IPS-20b (cell line): ENCODE results near the gene PM20D2.

ENCODE experiments used
- H3K27ac ChIP-seq: one replicate; pipeline ENCODE4 v1.5.1; 2013; ENCODE audit warnings: low read length
- H3K27me3 ChIP-seq: 2 replicates; pipeline ENCODE4 v1.6.1; 2013; ENCODE audit warnings: mild to moderate bottlenecking, low read length, inconsistent platforms; ENCODE audit not compliant: insufficient read depth
- H3K36me3 ChIP-seq: 2 replicates; pipeline ENCODE4 v1.6.1; 2013; ENCODE audit warnings: low read depth, mild to moderate bottlenecking, inconsistent platforms, low read length, moderate library complexity; ENCODE audit not compliant: insufficient read depth
- H3K4me1 ChIP-seq: 2 replicates; pipeline ENCODE4 v1.6.1; 2013; ENCODE audit warnings: mild to moderate bottlenecking, control low read depth, inconsistent platforms, low read length, moderate library complexity; ENCODE audit not compliant: insufficient read depth
- H3K4me3 ChIP-seq: 2 replicates; pipeline ENCODE4 v1.5.1; 2013; ENCODE audit warnings: mild to moderate bottlenecking, low read length, inconsistent platforms
- H3K9ac ChIP-seq: 2 replicates; pipeline ENCODE4 v1.6.1; 2013; ENCODE audit warnings: low read depth, mild to moderate bottlenecking, inconsistent platforms, low read length, moderate library complexity
- H3K9me3 ChIP-seq: 2 replicates; pipeline ENCODE4 v1.6.1; 2013; ENCODE audit warnings: mild to moderate bottlenecking, low read depth, low read length, inconsistent platforms; ENCODE audit not compliant: insufficient read depth

The PM20D2 gene, protein sequence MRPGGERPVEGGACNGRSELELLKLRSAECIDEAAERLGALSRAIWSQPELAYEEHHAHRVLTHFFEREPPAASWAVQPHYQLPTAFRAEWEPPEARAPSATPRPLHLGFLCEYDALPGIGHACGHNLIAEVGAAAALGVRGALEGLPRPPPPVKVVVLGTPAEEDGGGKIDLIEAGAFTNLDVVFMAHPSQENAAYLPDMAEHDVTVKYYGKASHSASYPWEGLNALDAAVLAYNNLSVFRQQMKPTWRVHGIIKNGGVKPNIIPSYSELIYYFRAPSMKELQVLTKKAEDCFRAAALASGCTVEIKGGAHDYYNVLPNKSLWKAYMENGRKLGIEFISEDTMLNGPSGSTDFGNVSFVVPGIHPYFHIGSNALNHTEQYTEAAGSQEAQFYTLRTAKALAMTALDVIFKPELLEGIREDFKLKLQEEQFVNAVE

GRCh38 chr6:89145956-89146717 lies at the start of gene PM20D2:
TSS of gene PM20D2 (plus strand) at chr6:89146055. CDS start at chr6:89146145, 90 bp downstream.
- H3K36me3 ChIP-seq, result no peaks in the 10 kb centered on the region
- peaks cover 3% of the 10 kb centered on the region; the same call in 1 of the 2 replicates for H3K4me1 ChIP-seq
- H3K27me3 ChIP-seq, result peaks cover 57% of the 10 kb centered on the region
- H3K27ac ChIP-seq, result no peak within 1 kb of the TSS
- peak within 1 kb of the TSS; percentile 69 for H3K4me3 ChIP-seq
- no peaks in the 10 kb centered on the region for H3K9me3 ChIP-seq
- H3K9ac ChIP-seq, result peak within 1 kb of the TSS; percentile 37; the same call in 1 of the 2 replicates

GRCh38 chr6:89098461-89098860 lies 47.4 kb upstream of the PM20D2 start:
- Histone ChIP-seq H3K4me3 (no peak overlapping the region), H3K4me1 (no peaks in the 10 kb centered on the region), H3K36me3 (peaks cover 12% of the 10 kb centered on the region), H3K9ac (no peak overlapping the region), H3K9me3 (no peaks in the 10 kb centered on the region), H3K27me3 (no peaks in the 10 kb centered on the region), H3K27ac (no peak overlapping the region)

DNA sequence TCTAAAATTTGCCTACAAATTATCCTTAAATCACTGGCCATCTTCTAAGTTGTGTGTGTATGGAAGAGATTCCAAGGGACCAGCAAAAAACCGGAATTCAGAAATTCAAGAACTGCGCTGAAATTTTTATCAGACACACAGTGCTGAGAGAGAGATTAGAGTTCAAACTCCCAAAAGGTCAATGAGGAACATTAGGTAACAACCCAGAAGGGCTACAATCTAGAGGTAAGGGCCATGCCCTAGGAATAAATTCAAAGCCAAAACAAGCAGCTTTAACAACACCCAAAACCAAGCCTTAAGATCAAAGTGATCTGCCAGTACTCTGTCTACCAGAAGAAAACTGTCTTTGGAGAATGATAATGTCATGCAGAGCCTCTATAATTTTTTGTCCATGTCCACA lies 45.7 kb upstream of the PM20D2 start:
- Histone ChIP-seq H3K27ac (no peak overlapping the region), H3K4me1 (no peaks in the 10 kb centered on the region), H3K4me3 (no peak overlapping the region), H3K36me3 (peaks cover 22% of the 10 kb centered on the region), H3K9me3 (no peaks in the 10 kb centered on the region), H3K9ac (no peak overlapping the region), H3K27me3 (no peaks in the 10 kb centered on the region)

- Histone ChIP-seq H3K9ac (no peak overlapping the region), H3K9me3 (no peaks in the 10 kb centered on the region), H3K27me3 (no peaks in the 10 kb centered on the region), H3K4me3 (no peak overlapping the region), H3K4me1 (no peaks in the 10 kb centered on the region), H3K27ac (no peak overlapping the region), H3K36me3 (peaks cover 8% of the 10 kb centered on the region; the same call in 1 of the 2 replicates)
These were observed 35.6 kb upstream of the PM20D2 start for GRCh38 chr6:89110284-89110683.

- Histone ChIP-seq H3K9ac (no peak overlapping the region), H3K27ac (no peak overlapping the region), H3K4me1 (peaks cover 3% of the 10 kb centered on the region; the same call in 1 of the 2 replicates), H3K27me3 (peaks cover 12% of the 10 kb centered on the region), H3K9me3 (no peaks in the 10 kb centered on the region), H3K36me3 (no peaks in the 10 kb centered on the region), H3K4me3 (no peak overlapping the region)
These were observed 33.9 kb upstream of the PM20D2 start for GRCh38 chr6:89111933-89112332.

GRCh38 chr6:89116702-89117101 lies 29.2 kb upstream of the PM20D2 start:
- H3K9ac ChIP-seq, result peak overlapping the region; percentile 81; the same call in 1 of the 2 replicates
- H3K27me3 ChIP-seq, result peaks cover 42% of the 10 kb centered on the region
- peaks cover 4% of the 10 kb centered on the region; the same call in 1 of the 2 replicates for H3K4me1 ChIP-seq
- H3K4me3 ChIP-seq, result peak overlapping the region; percentile 95
- no peaks in the 10 kb centered on the region for H3K9me3 ChIP-seq
- H3K36me3 ChIP-seq, result no peaks in the 10 kb centered on the region
- no peak overlapping the region for H3K27ac ChIP-seq

DNA sequence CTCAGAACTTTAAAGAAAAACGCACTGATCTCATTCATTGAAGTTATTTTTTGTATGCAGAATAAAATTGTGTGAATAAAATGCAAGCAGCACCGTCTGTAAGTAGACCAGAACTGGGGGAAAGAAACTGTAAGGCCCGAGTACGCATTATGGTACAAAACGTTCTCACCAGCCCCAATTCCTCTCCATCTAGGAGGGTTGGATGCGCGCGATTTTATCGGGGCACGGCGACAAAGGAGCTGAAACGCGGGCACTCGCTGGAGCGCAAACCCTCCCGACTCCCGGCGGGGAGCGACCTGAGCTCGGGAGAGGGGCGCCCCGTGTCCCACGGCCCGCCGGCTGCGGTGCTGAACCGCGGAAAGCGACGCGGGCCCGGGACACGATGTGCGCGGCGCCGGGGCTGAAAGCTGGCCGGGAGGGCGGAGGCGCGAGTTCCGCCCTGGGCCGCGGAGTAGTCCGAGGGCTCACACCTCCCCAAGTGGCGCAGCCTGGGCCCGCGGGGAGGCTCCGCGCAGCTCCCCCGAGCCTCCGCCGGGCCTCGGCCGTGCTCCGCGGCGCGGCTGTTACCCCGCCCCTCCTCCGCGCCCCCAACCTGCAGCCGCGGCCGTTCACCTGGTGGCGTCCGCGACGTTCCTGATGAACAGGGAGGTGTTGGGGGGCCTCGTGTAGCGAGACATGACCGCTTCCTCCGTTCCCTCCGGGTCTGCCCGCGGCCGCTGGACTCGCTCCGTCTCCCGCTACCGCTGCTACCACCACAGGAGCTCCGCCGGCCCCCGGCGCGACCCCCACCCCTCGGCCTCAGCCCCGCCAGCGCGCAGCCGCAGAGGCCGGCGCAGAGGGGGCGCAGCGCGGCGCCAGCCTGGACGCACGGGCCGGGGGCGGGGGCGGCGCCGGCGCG lies 28.4 kb upstream of the PM20D2 start, which contains the start of gene SRSF12:
TSS of gene SRSF12 (minus strand) at position 861 of the 898 bp plus-strand sequence. CDS start at position 677, 184 bp downstream.
- H3K9me3 ChIP-seq, result no peaks in the 10 kb centered on the region
- H3K9ac ChIP-seq, result peak within 1 kb of the TSS; percentile 81; the same call in 1 of the 2 replicates

GRCh38 chr6:89118931-89119330 lies 26.9 kb upstream of the PM20D2 start:
- Histone ChIP-seq H3K27me3 (peaks cover 42% of the 10 kb centered on the region), H3K9ac (no peak overlapping the region), H3K4me3 (no peak overlapping the region), H3K27ac (no peak overlapping the region), H3K36me3 (no peaks in the 10 kb centered on the region), H3K9me3 (no peaks in the 10 kb centered on the region), H3K4me1 (peaks cover 4% of the 10 kb centered on the region; the same call in 1 of the 2 replicates)

More for the DNA sequence above, 28.4 kb upstream of the PM20D2 start, which contains the start of gene SRSF12:
- peaks cover 42% of the 10 kb centered on the region for H3K27me3 ChIP-seq
- H3K27ac ChIP-seq, result no peak within 1 kb of the TSS
- no peaks in the 10 kb centered on the region for H3K36me3 ChIP-seq
- peak within 1 kb of the TSS; percentile 95 for H3K4me3 ChIP-seq
- H3K4me1 ChIP-seq, result peaks cover 4% of the 10 kb centered on the region; the same call in 1 of the 2 replicates

- H3K9ac ChIP-seq, result no peak overlapping the region
- no peaks in the 10 kb centered on the region for H3K36me3 ChIP-seq
- H3K4me3 ChIP-seq, result no peak overlapping the region
- peaks cover 4% of the 10 kb centered on the region; the same call in 1 of the 2 replicates for H3K4me1 ChIP-seq
- no peak overlapping the region for H3K27ac ChIP-seq
- H3K9me3 ChIP-seq, result no peaks in the 10 kb centered on the region
- peaks cover 42% of the 10 kb centered on the region for H3K27me3 ChIP-seq
These were observed 25.5 kb upstream of the PM20D2 start for GRCh38 chr6:89120371-89120770.

DNA sequence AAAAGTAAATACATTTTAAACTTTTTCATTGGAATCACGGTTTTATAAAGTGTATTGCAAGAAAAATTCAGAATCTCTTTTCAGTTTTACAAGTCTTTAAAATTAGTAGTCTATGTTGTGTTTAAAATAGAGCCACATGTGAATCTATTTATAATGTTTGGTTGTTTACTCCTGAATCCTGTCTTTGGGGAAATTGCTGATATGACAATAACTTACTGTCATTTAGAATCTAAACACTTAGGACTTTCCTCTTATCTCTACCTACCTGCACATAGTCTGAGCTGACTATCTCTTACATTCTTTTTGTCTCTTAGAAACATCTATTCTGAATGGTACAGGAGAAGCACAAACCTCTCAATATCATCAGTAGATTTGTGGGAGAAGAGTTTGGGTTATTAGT lies 23.9 kb upstream of the PM20D2 start:
- Histone ChIP-seq H3K27ac (no peak overlapping the region), H3K9me3 (no peaks in the 10 kb centered on the region), H3K4me3 (no peak overlapping the region), H3K9ac (no peak overlapping the region), H3K36me3 (no peaks in the 10 kb centered on the region), H3K27me3 (peaks cover 30% of the 10 kb centered on the region), H3K4me1 (peaks cover 1% of the 10 kb centered on the region; the same call in 1 of the 2 replicates)

DNA sequence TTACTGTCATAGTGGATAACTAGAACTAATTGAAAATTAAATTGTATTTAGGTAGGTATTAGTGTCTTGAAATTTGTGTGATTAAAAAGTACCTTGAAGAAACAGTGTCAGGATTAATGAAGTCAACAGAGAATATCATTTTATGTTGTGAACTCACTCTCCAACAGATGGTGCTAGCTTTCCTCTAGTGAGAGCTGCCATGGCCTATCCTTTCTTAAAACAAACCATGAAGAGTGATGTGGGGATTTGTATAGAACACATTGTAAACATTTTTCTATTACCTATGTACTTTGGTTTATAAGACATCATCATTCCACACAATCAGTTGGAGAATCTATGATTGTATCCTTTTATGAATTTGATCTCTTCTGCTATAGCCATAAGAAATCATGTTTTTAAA lies 23.2 kb upstream of the PM20D2 start:
- Histone ChIP-seq H3K9ac (no peak overlapping the region), H3K9me3 (no peaks in the 10 kb centered on the region), H3K4me3 (no peak overlapping the region), H3K27ac (no peak overlapping the region), H3K4me1 (no peaks in the 10 kb centered on the region), H3K36me3 (no peaks in the 10 kb centered on the region), H3K27me3 (peaks cover 26% of the 10 kb centered on the region)
